IPS-18a (cell line): ENCODE measurements around the gene GFI1B.

Experiments
- H3K27ac ChIP-seq: one replicate; pipeline ENCODE4 v1.5.1; 2013; ENCODE audit warnings: low read length
- H3K27me3 ChIP-seq: one replicate; pipeline ENCODE4 v1.6.1; 2013; ENCODE audit warnings: mild to moderate bottlenecking, low read length; ENCODE audit not compliant: control insufficient read depth, insufficient read depth
- H3K36me3 ChIP-seq: one replicate; pipeline ENCODE4 v1.6.1; 2013; ENCODE audit warnings: low read depth, low read length; ENCODE audit not compliant: control insufficient read depth
- H3K4me1 ChIP-seq: one replicate; pipeline ENCODE4 v1.6.1; 2013; ENCODE audit warnings: low read depth, low read length; ENCODE audit not compliant: control insufficient read depth
- H3K4me3 ChIP-seq: one replicate; pipeline ENCODE4 v1.5.1; 2013; ENCODE audit warnings: low read length
- H3K9ac ChIP-seq: one replicate; pipeline ENCODE4 v1.6.1; 2013; ENCODE audit warnings: mild to moderate bottlenecking, low read length, moderate library complexity
- H3K9me3 ChIP-seq: one replicate; pipeline ENCODE4 v1.6.1; 2013; ENCODE audit warnings: low read depth, low read length; ENCODE audit not compliant: control insufficient read depth

GFI1B gene

GRCh38 chr9:132970324-132971062 lies 8.0 kb upstream of the GFI1B start:
- H3K27ac ChIP-seq, result no peak overlapping the region
- H3K4me3 ChIP-seq, result no peak overlapping the region
- H3K9me3 ChIP-seq, result no peaks in the 10 kb centered on the region
- peaks cover 17% of the 10 kb centered on the region for H3K27me3 ChIP-seq
- H3K4me1 ChIP-seq, result no peaks in the 10 kb centered on the region
- H3K9ac ChIP-seq, result no peak overlapping the region
- no peaks in the 10 kb centered on the region for H3K36me3 ChIP-seq

GRCh38 chr9:132973166-132973565 lies 5.3 kb upstream of the GFI1B start:
- no peaks in the 10 kb centered on the region for H3K9me3 ChIP-seq
- no peak overlapping the region for H3K27ac ChIP-seq
- H3K4me3 ChIP-seq, result no peak overlapping the region
- H3K9ac ChIP-seq, result no peak overlapping the region
- no peaks in the 10 kb centered on the region for H3K4me1 ChIP-seq
- peaks cover 21% of the 10 kb centered on the region for H3K27me3 ChIP-seq
- no peaks in the 10 kb centered on the region for H3K36me3 ChIP-seq

- Histone ChIP-seq H3K4me1 (peaks cover 4% of the 10 kb centered on the region), H3K9me3 (no peaks in the 10 kb centered on the region), H3K36me3 (no peaks in the 10 kb centered on the region), H3K27me3 (peaks cover 27% of the 10 kb centered on the region), H3K4me3 (no peak overlapping the region), H3K9ac (no peak overlapping the region), H3K27ac (no peak overlapping the region)
These were observed 4.8 kb upstream of the GFI1B start for GRCh38 chr9:132973713-132974112.

GRCh38 chr9:132975961-132976360 lies 2.5 kb upstream of the GFI1B start:
- H3K36me3 ChIP-seq, result no peaks in the 10 kb centered on the region
- H3K4me1 ChIP-seq, result peaks cover 8% of the 10 kb centered on the region
- no peak overlapping the region for H3K4me3 ChIP-seq
- H3K27me3 ChIP-seq, result peaks cover 46% of the 10 kb centered on the region
- no peak overlapping the region for H3K9ac ChIP-seq
- no peak overlapping the region for H3K27ac ChIP-seq
- H3K9me3 ChIP-seq, result no peaks in the 10 kb centered on the region

- Histone ChIP-seq H3K27me3 (peaks cover 46% of the 10 kb centered on the region), H3K36me3 (no peaks in the 10 kb centered on the region), H3K27ac (no peak overlapping the region), H3K9ac (no peak overlapping the region), H3K4me3 (no peak overlapping the region), H3K4me1 (peaks cover 8% of the 10 kb centered on the region), H3K9me3 (no peaks in the 10 kb centered on the region)
These were observed 1.9 kb upstream of the GFI1B start for GRCh38 chr9:132976571-132976970.

- H3K4me1 ChIP-seq, result peaks cover 8% of the 10 kb centered on the region
- H3K9ac ChIP-seq, result no peak overlapping the region
- H3K36me3 ChIP-seq, result no peaks in the 10 kb centered on the region
- H3K9me3 ChIP-seq, result no peaks in the 10 kb centered on the region
- H3K27me3 ChIP-seq, result peaks cover 42% of the 10 kb centered on the region
- no peak overlapping the region for H3K27ac ChIP-seq
- H3K4me3 ChIP-seq, result no peak overlapping the region
These were observed 413 bp upstream of the GFI1B start for GRCh38 chr9:132978112-132978450.

- H3K4me1 ChIP-seq, result peaks cover 8% of the 10 kb centered on the region
- H3K9me3 ChIP-seq, result no peaks in the 10 kb centered on the region
- H3K36me3 ChIP-seq, result no peaks in the 10 kb centered on the region
- H3K9ac ChIP-seq, result no peak overlapping the region
- H3K4me3 ChIP-seq, result no peak overlapping the region
- H3K27ac ChIP-seq, result no peak overlapping the region
- peaks cover 33% of the 10 kb centered on the region for H3K27me3 ChIP-seq
These were observed 1.7 kb downstream of the GFI1B start for GRCh38 chr9:132980157-132980556.

- Histone ChIP-seq H3K27ac (no peak overlapping the region), H3K9ac (no peak overlapping the region), H3K4me3 (no peak overlapping the region)
These were observed 4.0 kb downstream of the GFI1B start for GRCh38 chr9:132982458-132982857.

GRCh38 chr9:132983491-132984201 lies 5.2 kb downstream of the GFI1B start:
- Histone ChIP-seq H3K27me3 (peaks cover 20% of the 10 kb centered on the region), H3K4me1 (peaks cover 5% of the 10 kb centered on the region), H3K4me3 (no peak overlapping the region), H3K9ac (no peak overlapping the region), H3K36me3 (no peaks in the 10 kb centered on the region), H3K9me3 (no peaks in the 10 kb centered on the region), H3K27ac (no peak overlapping the region)

More at GRCh38 chr9:132982458-132982857, 4.0 kb downstream of the GFI1B start:
- H3K9me3 ChIP-seq, result no peaks in the 10 kb centered on the region
- peaks cover 29% of the 10 kb centered on the region for H3K27me3 ChIP-seq
- no peaks in the 10 kb centered on the region for H3K36me3 ChIP-seq
- H3K4me1 ChIP-seq, result peaks cover 8% of the 10 kb centered on the region

GRCh38 chr9:132984202-132985070 lies 5.9 kb downstream of the GFI1B start:
- Histone ChIP-seq H3K36me3 (no peaks in the 10 kb centered on the region), H3K4me1 (no peaks in the 10 kb centered on the region), H3K9me3 (no peaks in the 10 kb centered on the region), H3K27ac (no peak overlapping the region), H3K9ac (no peak overlapping the region), H3K4me3 (no peak overlapping the region), H3K27me3 (peaks cover 12% of the 10 kb centered on the region)

GRCh38 chr9:132985071-132985350 lies 6.5 kb downstream of the GFI1B start:
- Histone ChIP-seq H3K27ac (no peak overlapping the region), H3K4me3 (no peak overlapping the region), H3K4me1 (no peaks in the 10 kb centered on the region), H3K9ac (no peak overlapping the region), H3K36me3 (no peaks in the 10 kb centered on the region), H3K9me3 (no peaks in the 10 kb centered on the region), H3K27me3 (peaks cover 6% of the 10 kb centered on the region)
